Measurements from ENCODE around the gene GLCCI1.

The GLCCI1 gene

DNA sequence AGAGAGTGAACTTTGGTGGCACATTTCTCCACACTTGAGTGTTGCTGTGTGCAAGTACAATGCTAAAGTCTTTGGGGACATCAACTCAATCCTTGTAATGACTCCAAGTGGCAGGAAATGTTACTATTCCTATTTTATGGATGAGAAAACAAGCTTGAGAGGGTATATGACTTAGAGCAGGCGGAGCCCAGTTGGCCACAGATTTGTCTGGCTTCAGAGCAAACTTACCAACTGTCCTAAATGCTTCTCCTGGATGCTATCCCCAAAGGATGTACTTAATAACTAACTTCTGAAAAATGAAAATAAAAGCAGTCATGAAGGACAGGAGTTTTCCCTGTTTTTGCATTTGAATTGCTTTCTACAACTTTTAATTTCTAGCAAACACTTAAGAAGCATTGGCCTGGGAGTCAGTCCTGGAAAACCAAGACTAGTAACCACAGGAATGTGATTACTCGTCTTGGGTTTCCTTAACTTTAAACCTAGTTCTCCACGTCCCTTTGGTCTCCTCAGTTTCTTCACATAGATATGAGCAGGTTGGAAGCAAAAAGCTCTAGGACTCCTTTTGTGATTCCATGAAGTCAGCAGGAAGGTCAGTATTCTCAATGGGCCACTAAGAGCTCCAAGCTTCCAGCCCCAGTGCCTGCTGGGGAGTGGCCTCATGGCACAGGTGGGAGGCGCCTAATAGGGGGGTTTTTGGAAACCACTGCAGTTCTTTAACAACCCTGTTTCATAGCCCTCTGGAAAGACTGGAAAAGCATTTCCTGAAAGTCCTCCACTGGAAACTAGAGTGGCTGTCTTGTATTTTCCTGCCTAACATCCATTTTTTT lies 140.8 kb downstream of the GLCCI1 start:
- no peak for DNase-seq

DNA sequence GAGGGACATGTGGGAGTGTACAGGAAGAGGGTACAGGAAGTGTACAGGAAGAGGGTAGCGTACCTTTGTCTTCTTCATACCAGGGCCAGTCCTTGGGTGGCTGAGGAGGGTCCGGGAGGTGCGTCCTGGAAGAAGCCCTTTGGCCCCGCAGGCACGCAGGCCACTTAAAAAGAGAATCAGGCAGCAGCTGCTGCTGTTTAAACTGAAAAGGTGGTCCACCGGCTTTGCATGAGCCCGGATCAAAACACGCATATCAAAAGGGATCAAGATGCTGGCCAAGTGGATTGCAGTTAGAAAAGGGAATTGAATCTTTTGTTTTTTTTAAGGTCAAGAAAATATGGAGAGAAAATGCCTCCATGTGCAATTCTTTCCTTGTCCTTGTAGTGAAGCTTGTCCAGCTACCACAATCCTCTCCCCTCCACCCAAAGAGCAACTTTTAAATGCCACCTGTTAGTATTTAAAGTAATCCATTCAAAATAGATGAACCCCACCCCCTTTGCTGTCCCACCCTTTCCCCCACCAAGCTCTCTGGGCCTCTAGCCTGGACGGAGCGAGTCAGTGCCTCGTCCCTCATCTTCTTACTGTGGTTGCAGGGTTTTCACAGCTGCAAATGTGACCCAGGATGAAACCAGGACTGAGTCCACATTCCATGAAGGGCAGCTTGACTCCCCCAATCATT lies 142.8 kb downstream of the GLCCI1 start:
- no peak for DNase-seq

DNA sequence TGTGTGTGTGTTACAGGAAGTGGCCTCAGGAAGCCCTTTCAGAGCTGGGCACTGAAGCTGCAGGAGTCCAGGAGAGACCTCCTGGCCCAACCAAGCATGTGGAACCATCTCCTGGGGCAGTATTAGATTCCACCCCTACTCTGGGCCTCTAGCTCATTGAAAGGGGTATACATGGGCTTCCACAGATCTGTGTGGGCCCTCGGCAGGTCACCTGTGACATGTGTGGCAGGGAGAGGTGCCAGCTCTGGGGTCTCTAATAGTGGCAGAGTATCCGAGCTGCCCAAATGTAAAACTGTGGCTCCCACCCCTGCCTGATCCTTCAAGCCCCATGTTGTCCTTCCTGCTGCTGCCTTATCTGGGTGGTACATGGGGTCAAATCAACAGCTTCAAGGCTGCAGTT lies 144.1 kb downstream of the GLCCI1 start:
- DNase-seq: no peak

DNA sequence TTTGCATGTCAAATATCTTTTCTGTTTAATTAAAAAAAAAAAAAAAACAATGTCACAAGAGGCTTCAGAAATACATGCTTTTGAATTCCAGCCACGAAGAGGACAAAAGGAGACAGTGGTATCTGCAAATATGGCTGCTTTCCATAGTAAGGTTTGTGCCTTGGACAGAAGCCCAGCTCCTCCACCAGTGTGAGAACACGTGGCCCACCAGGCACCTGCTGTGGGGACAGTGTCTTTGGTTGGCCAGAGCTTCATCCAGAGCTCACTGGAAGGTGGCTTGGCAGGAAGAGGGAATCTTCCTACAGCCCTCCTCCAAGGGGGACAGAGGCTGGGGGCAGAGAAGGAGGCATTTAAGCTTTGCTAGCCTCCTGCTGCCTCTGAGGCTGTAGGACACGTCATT lies 144.6 kb downstream of the GLCCI1 start:
- DNase-seq: no peak

DNA sequence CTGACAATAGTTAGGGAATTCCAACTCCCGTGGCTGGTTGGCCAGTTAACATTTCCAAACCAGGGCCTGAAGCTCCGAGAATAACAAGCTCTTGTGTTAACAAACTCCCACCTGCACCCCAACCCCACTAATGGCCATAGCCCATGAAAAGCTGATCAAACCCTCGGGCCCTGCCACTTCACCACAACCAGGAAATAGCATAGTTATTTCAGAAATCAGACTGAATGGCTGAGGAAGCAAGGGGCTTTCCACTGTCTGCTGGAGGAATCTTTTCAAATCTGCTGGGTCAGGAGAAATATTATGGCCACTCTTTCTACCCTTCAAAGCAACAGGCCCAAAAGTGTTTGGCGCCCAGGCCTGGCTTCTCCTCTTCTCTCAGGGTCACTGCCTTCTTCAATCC lies 145.6 kb downstream of the GLCCI1 start:
- DNase-seq: no peak

DNA sequence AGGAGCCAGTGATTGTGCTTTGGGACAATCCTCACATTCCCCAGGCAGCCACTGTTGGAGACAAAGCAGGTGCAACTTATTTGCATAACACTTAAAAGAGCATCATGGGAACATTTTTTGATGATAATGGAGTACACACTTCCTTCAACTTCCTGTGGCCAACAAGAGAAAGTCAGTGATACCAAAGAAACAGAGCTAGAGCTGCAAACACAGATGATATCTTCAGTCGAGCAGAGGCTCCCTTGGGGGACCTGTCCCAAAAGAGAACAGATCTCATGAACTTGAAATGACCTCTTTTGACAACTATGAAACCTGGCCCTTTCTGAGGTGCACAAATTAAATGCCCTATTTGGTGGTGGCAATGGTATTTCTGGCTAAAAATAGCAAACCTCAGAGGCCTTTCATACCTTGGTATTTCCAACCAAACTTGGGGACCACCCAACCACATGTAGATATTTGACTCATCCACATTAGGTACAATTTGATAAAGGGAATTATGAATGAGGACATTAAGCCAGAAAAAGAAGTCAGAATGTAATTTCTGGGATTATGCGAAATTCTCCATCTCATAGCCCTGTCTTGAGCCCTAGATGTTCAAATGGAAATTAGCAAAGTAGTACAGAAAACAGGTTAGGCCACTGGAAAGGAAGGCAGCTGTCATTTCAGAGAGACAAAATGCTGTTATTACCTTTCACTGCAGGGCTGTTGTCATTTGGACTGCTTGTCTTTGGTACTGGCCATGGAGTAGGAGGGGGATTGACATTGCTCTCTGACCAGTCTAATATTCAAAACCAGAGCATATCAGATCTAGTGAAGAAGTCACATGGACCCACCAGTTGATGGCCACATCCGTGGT lies 147.2 kb downstream of the GLCCI1 start:
- DNase-seq: no peak

DNA sequence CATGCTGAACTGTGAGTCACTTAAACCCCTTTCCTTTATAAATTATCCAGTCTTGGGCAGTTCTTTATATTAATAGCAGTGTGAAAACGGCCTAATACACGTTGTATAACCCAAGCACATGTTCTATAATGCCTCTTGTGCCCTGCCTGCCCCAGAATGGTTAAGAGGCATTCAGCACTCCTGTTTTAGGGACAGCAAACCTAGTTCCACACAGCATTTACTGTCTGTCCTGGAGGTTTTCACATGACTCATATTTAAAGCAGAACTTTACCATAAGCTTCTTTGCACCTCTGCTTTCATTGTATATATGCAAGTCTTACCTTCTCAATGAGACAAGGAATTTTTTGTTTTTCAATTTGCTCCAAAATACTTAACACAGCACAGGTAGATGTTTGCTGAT lies 148.6 kb downstream of the GLCCI1 start:
- no peak for DNase-seq

DNA sequence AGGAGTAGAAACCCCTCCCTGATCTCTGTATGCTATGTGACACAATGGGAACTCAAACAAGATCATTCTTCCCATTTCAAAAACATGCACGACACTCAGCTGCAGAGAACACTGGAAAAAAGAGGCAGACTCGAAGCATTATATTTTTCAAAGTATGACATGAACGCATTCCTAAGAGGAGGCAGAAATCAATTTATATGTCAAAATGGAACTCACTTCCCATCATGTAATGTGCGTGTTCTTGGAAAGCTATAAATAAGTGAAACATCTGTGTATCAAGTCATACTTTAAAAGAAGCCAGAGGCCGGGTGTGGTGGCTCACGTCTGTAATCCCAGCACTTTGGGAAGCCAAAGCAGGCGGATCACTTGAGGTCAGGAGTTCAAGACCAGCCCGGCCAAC lies 150.7 kb downstream of the GLCCI1 start:
- DNase-seq: no peak

DNA sequence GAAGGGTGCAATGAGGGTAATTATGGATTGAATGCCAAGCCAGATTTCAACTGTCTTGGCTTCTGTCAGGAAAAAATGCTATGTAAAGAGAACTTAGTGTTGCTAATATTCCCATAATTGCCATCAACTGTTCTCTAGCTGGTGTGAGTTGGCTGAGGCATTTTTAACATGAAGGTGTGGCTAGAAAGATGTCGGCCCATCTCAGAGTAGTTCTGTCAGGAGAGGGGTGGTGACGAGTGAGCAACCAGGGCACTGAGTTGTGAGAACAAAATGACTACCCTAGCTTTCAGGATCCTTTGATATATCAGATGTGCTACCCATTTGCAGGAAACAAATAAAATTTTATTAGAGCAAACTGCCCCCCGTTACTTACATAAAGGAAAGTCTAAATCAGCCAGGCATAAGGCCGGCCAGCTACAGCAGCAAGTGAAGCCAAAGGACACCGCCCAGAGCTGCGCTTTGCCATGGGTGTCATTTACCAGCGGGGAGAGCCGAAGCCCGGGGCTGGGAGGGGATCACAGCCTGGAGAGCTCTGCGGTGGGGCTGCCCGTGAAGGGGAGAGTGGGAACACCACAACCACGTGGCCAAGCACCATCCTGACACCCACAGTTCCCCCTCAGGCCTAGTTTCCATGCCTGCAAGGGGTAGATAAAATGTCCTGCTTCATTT lies 151.9 kb downstream of the GLCCI1 start:
- DNase-seq: no peak

DNA sequence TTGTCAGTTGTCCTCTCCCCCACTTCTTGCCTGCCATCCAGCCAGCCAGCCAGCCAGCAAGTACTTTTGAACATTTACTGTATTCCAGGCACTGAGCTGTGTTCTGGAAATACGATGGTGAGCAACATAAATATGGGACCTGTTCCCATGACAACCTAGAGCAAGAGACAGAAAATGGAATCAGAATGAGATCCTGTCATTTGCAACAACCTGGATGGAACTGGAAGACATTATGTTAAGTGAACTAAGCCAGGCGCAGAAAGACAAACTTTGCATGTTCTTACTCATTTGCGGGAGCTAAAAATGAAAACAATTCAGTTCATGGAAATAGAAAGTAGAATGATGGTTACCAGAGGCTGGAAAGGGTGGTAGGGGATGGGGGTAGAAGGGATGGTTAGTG lies 152.6 kb downstream of the GLCCI1 start:
- no peak for DNase-seq

DNA sequence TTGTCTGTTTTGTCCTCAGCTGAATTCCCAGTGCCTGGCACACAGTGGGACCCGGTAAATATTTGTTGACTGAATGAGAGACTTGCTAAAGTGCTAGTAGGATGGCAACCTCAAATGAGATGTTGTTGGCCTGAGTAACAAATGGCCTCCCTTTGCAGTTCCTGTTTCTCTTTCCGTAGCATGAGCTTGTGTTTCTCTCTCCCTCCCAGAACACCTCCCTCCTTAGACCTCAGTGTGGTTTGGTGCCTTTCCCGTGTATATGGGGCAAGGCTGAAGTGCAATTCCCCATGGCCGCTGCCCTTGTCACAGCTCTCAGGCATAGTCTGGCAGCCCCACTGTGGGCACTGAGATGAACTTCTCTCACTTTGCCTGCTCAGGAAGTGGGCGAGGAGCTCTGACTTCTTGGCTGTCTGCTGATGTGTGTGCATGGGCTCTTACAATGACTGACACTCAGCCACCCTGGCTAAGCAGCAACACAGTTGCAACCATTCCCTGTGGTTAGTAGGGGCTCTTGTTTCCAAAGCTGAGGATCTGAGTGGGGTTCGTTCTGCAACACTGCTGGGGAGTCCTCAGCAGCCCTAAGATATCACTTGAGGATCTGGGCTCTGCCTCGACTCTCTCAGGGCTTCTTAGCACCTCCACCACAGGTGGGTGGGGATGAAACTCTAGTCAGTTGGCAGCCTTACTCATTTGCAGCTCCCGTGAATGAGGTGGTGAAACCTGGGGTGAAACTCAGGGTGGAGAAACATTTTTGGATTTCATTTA lies 157.3 kb downstream of the GLCCI1 start:
- no peak for DNase-seq

DNA sequence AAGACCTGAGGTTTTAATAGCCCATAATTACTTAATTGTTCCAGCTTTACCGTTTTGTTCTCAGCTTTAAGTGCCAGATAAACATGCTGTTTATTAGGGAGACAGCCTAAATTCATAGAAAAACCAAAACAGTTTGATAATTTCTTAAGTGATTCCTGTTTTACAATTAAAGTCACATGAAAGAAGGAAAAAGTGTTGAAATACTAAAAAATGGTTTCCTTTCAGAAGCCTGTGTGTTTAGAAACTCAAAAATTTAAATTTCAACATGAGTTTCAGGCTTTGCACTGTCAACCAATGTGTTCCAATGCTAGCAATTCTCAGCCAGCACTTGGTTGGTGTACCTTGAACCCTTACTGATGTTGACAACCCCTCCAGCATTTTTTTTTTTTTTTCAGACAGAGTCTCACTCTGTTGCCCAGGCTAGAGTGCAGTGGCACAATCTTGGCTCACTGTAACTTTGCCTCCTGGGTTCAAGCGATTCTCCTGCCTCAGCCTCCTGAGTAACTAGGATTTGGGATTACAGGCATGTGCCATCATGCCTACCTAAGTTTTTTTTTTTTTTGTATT lies 158.1 kb downstream of the GLCCI1 start:
- no peak for DNase-seq

DNA sequence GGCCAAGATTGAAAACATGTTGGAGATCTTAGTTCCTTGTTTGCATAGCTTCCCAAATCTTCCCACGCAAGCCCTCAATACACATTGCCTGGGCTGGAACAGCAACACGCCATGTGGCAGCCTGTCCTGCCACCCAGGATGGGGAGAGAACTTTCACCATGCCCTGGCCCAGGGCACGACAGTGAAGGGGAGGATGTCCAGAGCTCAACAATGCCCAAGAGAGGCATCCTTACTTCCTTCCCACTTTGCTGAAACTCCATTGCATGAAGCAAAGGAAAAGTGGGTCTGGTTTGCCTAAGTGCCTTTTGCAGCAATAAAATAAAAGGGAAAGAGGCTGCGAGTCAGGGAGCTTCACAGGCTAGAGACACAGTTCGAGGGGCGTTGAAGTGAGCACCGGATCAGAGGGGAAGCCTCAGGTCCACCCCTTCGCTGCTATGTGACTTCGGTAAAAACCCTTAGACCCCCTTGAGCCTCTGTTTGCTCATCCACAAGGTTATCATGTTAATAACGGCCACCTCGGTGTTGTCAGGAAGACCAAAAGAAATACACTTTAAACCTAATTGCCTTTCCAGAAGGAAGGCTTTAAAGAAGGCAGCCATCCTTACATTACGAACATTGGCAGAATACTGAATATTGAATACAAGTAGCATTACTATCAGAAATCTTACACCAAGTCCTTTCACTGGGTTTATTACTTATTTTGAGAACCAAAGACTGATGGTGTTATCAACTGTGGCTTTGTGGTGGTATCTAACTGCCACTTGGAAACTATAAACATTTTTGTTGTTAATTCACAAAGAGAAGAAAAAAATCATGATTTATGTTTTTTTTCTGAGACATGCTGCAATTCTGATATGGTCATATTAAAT lies 160.1 kb downstream of the GLCCI1 start:
- DNase-seq: no peak

DNA sequence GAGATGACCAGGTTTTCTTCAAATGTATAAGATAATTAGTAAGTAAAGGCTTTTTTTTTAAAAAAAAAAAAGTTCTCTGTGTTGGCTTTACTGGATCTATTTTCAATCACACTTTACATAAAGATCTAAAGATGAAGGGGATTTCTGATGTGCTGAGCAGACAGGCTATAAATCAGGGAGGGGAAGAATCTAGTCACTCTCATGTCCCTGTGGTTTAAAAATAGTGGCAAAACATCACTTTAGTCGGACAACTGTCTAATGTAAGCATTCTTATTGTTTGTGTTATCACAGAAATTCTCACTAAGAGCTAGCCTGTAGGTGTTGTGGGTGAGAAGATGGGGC lies 160.7 kb downstream of the GLCCI1 start:
- DNase-seq: no peak

DNA sequence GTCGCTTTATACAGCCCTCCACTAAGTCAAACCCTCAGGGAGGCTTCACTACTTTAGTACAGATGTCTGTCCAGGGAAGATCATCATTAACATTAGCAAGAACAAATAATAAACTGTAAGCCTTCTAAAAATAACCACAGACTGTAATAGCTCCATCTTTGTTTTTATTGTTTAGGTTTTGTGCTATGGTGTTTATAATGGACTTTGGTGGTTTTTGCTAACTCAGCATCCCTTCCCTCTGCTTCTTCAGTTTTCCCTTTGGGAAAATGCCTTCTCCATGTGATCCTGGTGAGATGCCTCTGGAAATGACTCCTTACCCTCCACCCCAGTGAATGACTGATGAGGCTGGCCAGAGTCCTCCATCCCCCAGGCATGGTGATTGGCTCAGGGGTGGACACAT lies 162.1 kb downstream of the GLCCI1 start:
- DNase-seq: no peak

DNA sequence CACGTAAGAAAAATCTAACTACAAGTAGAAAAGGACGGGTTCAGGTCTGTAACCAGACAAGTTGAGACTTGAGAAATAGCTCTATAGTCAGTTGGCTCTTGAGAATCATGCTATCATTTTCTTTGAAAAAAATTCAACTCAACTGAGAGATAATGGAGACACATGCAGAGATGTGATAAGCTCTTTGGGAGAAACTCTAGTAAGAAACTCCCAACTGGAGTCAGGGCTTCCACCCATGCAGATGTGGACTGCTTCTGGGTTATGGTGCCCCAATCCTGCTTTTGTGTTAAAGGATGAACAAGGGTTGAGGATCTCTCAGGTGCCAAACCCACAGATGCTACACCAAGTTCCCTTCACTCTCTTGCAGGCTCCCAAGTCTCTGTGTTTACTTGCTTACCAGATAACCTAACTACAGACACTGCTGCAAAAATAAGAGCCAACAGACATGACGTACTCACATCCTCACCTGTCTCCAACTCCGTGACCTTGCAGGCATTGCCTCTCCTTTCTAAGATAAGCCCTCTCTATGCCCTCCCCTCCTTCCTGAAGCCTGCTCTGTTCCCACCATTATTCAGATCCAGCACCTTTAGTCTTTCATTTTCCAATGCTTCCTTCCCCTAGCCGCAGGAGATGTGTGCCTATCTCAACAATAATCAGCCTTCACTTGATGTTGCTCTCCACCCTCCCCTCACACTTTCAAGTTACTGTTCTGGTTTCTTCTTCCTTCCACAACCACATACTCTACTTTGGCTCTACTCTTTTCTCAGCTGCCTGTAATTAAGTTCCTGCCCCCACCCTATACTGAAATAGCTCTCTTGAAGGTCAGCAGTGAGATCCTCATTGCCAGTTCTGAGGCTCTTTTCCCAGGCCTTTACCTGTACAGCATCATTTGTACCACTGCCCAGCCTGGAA lies 163.4 kb downstream of the GLCCI1 start:
- no peak for DNase-seq

DNA sequence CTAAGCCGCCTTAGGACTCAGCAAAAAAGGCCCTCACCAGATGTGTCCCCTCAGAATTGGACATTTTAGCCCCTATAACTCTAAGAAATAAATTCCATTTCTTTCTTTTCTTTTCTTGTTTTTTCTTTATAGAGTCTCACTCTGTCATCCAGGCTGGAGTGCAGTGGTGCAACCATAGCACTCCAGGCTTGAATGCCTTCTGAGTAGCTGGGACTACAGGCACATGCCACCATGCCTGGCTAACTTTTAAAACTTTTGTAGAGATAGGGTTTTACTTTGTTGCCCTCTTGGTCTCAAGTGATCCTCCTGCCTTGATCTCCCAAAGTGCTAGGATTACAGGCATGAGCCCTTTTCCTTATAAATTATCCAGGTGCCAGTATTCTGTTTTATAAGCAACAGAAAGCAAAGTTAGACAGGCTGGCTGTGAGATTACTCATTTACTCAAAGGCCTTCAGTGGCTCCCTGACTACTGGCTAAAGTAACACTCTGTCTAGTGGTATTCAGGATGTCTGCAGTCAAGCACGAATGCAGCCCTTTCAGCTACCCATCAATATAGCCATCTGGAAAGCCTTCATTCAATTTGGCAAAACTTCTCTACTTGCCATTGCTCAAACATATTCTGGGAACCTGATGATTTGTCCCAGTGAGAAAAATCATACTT lies 164.7 kb downstream of the GLCCI1 start:
- DNase-seq: no peak

DNA sequence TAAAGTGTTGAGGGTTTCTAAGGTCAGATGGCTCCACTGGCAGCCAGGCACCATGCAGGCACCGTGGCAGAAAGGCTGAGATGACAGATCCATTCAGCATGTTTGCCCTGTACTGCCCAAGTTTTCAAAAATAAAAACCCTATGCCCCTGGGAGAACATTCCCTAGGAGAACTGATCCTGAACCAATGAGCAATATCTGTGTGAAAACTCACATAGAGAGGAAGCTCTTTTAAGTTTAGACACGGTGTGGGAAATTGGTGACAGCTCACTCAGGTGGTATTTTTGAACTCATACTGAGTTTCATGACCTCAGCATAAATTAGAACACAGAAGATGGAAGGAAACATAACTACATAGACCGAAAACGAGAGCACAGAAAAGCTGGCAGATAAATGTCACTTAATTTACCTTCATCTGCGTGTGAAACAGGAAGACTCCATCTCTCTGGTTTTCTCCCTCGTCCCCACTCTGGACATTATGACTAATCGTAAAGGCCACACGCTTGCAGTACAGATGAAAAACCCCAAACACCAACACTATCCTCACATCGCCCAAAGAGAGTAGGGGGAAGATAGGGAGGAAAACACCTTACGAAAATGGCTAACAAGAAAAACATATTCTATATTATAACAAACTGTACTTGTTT lies 165.6 kb downstream of the GLCCI1 start:
- DNase-seq: no peak

DNA sequence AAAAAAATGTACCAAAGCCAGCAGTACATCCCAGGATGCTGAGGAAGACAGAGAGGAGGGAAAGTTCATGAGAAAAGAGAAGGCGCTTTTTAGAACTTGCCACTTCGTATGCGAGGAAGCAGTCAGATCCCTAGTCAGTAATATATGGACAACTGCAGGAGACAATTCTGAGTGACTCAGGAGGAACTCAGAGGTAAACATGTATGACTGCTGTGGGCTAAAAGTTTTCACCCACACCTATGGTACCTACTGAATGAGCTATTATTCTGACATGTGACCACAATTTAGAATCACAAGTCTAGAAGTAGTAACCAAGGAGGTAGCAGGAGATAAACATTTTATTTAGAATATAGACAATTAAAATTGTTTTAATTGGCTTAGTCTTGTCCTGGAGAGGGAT lies 166.8 kb downstream of the GLCCI1 start:
- DNase-seq: no peak
